ENCODE measurements around the gene ADGRA1.

Gene ADGRA1

DNA sequence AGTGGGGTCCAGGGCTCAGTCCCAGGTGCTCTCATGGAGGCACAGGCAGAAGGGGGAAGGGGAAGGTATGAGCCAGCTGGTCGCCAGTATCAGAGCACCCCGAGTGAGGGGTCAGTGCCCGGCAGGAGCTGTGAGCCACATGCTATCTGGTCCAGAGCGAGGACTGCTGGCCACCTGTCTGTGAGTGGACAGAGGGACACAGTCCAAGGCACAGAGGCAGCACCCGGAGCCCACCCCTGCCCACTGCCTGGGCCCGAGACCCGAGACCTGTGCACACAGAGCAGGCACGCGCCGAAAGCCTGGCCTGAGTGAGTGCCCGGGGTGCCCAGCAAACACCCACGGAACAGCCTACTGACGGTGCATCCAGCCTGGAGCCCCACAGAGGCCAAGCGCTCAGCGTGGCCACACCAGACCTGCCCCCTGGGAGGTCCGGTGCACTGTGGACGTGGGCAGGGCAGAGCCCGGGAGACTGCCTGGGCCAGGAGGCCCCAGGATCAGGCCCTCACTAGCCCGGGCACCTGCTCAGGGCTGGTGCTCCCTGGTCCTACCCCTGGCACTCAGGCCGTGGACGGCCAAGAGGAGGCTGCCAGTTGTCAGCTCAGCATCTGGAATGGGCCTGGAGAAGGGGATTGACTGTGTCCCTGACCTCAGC lies 29.4 kb downstream of the ADGRA1 start:
- DNase-seq = no peak
- intact Hi-C loops (cut with DNase I) = no loop called here

DNA sequence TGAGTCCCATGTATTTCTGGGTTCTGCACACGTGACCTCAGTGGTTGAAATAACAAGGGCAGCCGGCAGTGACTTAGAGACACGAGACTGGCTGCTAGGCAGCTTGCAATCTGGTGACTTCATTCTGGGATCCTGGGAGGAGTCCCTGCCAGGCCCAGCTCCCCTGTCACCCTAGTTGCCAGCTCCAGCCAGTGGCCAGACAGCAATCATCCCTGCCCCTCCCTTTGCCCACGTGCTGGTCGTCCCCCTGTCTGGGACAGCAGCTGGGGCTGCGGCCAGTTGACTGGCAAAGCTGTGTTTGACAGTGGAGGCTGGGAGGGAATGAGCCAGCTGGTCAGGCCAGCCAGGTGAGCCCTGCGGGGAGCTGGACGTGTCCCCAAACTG lies 30.0 kb downstream of the ADGRA1 start:
- intact Hi-C loops (cut with DNase I) = no loop called here
- no peak for DNase-seq

DNA sequence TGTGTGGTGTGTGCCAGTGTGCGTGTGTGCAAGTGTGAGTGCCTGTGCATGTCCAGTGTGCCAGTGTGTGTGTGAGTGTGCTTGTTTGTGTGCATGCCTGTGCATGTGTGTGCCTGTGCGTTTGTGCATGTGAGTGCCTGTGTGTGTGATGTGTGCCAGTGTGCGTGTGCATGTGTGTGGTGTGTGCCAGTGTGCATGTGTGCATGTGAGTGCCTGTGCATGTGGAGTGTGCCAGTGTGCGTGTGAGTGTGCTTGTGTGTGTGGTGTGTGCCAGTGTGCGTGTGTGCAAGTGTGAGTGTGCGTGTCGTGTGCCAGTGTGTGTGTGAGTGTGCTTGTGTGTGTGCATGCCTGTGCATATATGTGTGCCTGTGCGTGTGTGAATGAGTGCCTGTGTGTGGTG lies 33.8 kb downstream of the ADGRA1 start:
- intact Hi-C loops (cut with DNase I) = loop anchor here (5.0 to 10.0 kb wide), 2 partner anchors 179 to 277 kb away; partner anchors contain the start of gene CFAP46
- DNase-seq = no peak

DNA sequence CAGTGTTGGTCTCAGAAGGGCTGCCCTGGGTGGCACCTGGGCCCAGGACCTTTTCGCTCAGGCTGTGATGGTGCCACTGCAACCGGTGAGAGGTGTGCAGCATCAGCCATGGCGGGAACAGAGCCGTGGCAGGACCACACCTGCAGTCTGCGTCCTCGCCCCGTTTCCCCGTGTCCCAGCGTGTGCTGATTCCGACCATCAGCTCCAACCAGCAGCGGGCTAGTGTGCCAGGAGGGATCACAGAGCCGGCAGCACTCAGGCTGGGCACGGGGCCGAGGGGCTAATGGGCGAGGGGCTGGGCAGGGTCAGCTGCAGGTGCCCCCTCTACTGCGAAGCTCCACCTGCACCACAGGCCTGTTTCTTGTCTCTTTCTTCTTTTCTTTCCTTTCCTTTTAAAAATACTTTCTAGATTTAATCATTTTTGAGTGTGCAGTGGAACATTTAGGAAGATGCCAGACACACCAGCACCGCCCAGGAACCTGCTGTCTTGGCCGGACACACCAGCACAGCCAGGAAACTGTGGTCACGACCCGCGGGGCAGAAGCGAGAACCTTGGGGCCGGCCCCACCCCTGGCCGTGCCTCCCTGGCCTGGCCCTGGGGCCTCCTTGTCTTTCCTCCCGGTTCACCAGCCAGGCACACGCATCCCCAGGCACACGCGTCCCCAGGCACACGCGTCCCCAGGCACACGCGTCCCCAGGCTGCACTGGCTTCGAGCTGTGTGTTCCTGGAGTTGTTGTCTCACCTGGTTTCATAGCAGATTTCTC lies 34.6 kb downstream of the ADGRA1 start:
- peak in 1 of 42 donors; percentile 1 for DNase-seq
- intact Hi-C loops (cut with DNase I) = loop anchor here (5.0 to 10.0 kb wide), 2 partner anchors 180 to 278 kb away; partner anchors contain the start of gene CFAP46

DNA sequence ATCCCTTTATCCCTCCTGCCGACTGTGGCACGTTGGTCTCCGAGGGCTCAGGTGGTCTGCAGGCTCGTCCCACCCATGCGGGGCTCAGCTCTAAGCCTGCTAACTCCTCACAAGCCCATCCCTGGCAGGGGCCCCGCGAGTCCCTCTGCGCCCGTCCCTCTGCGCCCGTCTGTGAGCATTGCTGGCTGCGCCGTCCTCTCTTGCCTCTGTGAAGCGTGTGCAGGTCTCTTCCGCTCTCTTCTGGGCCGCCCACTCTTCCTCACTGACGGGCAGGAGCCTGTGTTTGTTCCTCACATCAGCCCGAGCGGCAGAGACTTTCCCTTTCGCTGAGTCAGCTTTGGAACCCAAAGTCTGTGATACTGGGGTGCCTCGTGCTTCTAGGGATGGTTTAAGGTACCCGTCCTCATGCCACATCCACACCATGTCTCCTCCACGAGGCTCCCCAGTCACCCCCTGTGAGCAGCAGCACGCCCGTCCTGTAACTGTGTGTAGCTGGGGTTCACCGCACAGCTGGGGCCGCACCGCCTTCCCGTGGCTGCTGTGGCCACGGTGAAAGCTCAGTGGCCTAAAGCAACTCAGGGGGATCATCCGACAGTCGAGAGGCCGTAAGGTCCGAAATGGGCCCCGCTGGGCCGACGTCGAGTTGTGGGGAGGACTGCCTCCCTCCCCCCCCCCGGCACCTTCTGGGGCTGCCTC lies 35.5 kb downstream of the ADGRA1 start:
- intact Hi-C loops (cut with DNase I) = loop anchor here (5.0 to 10.0 kb wide), 2 partner anchors 181 to 278 kb away; partner anchors contain the start of gene CFAP46
- peak in 3 of 42 donors; percentile 5 to 25 (median 22) for DNase-seq

DNA sequence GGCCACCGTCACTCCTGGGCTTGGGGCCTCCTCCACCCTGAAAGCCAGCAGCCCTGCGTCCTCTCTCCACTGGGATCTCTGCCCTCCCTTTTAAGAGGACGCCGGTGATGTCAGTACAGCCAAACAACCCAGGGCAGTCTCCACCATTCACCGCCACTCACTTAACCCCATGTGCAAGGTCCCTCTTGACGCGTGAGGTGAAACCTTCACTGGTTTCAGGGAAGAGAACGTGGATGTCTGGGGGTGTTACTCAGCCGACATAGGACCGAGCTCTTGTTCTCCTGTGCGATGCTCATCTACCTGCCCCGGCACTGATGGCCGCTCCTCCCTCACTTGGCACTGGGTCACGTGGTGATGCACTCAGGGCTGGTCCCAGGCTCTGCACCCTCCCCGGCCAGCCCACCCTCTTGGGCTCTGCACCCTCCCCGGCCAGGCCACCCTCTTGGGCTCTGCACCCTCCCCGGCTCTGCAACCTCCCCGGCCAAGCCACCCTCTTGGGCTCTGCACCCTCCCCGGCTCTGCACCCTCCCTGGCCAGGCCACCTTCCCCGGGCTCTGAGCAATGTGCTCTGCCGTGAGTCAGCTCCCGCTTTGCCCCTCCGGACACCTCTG lies 36.1 kb downstream of the ADGRA1 start:
- peak in 3 of 42 donors; percentile 9 to 27 (median 24) for DNase-seq
- intact Hi-C loops (cut with DNase I) = loop anchor here (5.0 to 10.0 kb wide), 2 partner anchors 182 to 279 kb away; partner anchors contain the start of gene CFAP46

DNA sequence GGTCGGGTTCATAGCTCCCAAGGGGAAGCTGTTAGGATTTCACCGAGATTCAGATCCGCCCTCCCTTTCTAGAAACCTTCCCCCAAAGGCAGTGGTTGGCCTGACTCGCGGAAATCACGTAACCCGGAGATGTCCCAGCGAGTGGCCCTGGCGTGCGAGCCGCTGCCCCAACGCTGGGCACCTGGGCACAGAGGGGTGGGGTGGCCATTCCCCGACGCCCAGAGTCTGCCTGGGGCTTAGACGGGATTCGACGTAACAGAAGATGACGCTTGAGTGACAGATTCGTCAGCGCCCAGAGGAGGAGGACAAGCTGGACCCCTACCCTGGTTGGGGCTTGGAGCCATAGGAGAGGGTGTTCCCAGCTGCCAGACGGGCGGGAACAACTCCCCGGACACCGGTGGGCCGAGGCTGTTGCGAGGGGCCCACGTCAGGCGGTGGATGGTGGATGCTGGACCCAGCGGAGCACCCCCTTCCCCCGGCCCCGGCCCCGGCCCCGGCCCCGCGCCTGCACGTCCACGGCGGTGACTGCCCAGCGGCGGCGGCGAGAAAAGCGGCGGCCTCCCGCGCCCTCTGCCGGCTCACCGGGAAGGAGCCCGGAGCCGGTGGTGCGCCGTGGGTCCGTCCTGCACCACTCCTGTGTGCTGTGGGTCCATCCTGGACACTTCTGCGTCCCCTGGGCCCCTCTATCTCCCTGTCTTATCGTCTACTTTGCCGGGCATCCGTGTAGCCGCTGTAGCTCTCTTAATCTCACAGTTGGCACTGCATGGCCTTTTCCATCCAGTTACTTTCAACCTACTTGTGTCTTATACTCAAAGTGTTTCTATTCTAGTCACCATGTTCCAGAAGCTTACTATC lies 36.9 kb downstream of the ADGRA1 start:
- DNase-seq = peak in 38 of 42 donors; percentile 6 to 83 (median 54)
- intact Hi-C loops (cut with DNase I) = loop anchor here (5.0 to 10.0 kb wide), 2 partner anchors 182 to 280 kb away; partner anchors contain the start of gene CFAP46

DNA sequence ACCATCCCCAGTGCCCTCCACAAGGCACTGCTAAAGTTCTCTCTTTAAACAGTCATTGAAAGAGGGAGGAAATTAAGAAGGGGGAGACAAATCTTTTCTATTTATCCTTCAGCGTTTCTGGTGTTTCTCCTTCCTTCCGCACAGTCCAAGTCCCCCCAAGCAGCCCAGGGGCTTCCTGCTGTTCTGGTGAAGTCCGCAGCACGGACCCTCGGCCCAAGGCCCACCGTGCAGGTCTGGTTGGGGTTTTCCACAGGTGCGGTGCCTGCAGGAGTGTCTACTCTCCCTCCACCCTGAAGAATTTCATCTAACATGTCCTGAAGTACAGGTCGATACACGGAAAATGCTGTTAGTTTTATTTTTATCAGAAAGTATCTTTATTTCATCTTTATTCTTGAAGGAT lies 38.2 kb downstream of the ADGRA1 start:
- intact Hi-C loops (cut with DNase I) = loop anchor here (10.0 kb wide), 1 partner anchor 281 kb away; no protein-coding TSS in a partner anchor
- peak in 7 of 42 donors; percentile 1 to 24 (median 11) for DNase-seq

GRCh38 chr10:133126431-133127290 lies 38.9 kb downstream of the ADGRA1 start:
- intact Hi-C loops (cut with DNase I) = loop anchor here (10.0 kb wide), 1 partner anchor 282 kb away; no protein-coding TSS in a partner anchor
- DNase-seq = peak in 10 of 42 donors; percentile 2 to 40 (median 12)

DNA sequence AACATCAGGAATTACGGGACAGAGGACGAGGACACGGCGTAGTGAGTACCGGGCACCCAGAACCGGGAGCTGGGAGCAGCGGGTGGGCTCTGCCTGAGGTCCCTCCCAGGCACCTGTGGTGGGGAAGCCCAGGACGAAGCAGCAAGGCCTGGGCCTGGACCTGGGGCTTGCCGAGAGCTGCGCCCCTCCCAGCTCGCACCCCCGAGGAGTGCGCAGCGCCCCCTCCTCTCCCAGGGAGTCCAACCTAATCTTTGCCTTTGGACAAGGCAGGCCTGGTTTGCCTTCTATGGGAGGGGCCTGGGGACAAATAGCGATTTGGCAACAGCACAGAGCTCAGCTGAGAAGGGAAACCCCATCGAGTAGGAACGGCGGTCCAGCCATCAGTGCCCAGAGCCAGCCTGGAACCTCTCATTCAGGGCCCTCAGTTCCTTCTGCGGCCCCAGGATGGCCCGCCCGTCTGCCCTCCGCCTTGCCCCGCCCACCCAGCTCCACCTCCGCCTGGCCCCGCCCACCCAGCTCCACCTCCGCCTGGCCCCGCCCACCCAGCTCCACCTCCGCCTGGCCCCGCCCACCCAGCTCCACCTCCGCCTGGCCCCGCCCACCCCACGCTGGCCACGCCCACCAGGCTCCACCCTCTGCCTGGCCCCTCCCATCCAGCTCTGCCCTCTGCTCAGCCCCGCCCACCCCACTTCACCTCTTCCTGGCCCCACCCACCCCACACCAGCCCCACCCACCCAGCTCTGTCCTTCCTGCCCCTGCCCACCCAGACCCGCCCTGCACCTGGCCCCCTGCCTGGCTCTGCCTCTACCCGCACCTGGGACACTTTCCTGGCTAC lies 39.8 kb downstream of the ADGRA1 start:
- peak in 9 of 42 donors; percentile 1 to 37 (median 8) for DNase-seq
- intact Hi-C loops (cut with DNase I) = loop anchor here (10.0 kb wide), 1 partner anchor 283 kb away; no protein-coding TSS in a partner anchor

DNA sequence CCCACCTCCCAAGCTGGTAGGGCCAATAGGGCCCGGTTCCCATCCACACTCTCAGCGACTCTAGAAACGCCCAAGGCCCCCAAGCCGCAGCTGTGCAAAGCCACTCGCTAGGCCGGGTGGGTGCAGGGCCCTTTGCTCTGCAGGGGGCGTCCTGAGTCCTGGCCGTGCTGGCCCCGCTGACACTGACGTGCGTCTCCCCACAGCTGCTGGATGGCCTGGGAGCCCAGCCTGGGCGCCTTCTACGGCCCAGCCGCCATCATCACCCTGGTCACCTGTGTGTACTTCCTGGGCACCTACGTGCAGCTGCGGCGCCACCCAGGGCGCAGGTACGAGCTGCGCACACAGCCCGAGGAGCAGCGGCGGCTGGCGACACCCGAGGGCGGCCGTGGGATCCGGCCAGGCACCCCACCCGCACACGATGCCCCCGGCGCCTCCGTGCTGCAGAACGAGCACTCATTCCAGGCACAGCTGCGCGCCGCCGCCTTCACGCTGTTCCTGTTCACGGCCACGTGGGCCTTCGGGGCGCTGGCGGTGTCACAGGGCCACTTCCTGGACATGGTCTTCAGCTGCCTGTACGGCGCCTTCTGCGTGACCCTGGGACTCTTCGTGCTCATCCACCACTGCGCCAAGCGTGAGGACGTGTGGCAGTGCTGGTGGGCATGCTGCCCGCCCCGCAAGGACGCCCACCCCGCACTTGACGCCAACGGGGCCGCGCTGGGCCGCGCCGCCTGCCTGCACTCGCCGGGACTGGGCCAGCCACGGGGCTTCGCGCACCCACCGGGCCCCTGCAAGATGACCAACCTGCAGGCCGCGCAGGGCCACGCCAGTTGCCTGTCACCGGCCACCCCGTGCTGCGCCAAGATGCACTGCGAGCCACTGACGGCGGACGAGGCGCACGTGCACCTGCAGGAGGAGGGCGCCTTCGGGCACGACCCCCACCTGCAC lies 40.7 kb downstream of the ADGRA1 start:
- DNase-seq = peak in 12 of 42 donors; percentile 1 to 38 (median 10)

GRCh38 chr10:133129071-133129858 lies 41.5 kb downstream of the ADGRA1 start:
- intact Hi-C loops (cut with DNase I) = loop anchor here (10.0 kb wide), 1 partner anchor 284 kb away; no protein-coding TSS in a partner anchor

More for the DNA sequence above, 40.7 kb downstream of the ADGRA1 start:
- intact Hi-C loops (cut with DNase I) = loop anchor here (10.0 kb wide), 1 partner anchor 284 kb away; no protein-coding TSS in a partner anchor

DNA sequence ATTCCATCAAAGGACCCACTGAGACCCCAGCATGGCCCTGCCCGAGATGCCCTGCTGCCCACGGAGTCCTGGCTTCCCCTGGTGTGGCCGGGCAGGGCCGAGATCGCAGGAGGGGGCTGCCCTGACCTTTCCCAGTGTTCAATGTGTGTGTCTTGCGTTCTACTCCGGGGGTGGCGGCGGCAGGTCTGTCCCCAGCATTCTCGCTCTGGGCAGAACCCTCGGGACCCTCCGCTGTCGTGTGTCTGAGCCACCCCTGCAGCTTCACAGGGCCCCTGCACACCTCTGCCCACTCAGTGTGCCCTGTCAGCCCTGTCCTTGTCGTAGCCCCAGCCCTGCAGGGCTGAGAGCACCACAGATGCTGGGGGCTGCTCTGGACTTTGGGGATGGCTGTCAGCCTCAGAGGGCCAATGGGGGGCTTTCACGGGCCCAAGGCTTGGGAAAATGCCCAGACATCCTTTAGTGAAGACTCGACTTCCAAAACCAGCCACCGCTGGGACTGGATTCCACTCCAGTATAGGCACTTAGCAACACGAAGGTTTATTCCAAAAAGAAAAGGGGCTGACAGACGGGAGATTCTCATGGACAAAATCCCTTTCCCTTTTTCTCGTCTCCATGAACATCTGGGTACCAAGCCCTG lies 42.3 kb downstream of the ADGRA1 start:
- peak in 9 of 42 donors; percentile 1 to 31 (median 7) for DNase-seq
- intact Hi-C loops (cut with DNase I) = loop anchor here (10.0 kb wide), 1 partner anchor 285 kb away; no protein-coding TSS in a partner anchor

More at GRCh38 chr10:133129071-133129858, 41.5 kb downstream of the ADGRA1 start:
- DNase-seq = peak in 11 of 42 donors; percentile 2 to 27 (median 12)
